Panc1 (cell line): ENCODE measurements around the gene PLCB1. TPM values are rescaled to one million over a fixed set of nuclear protein-coding genes. Genes with fewer than 3 reads are reported as not detected.

Experiments
- ATAC-seq: fragments of 200-7000 bp; cut with Tn5 transposase; 2 replicates; pipeline ENCODE4 v1.9.1; 2020; ENCODE audit warnings: mild to moderate bottlenecking, moderate library complexity
- BruUV-seq: library from RNA; stranded (reverse); fragments of 400-500 nt; replicated peaks from 2 replicates; lab custom pipeline; 2021; lab: Mats Ljungman, UMichigan
- CTCF ChIA-PET: fragments of 300-600 bp; sonication (Branson Sonifier 250); formaldehyde crosslinking; loops from one replicate; lab custom pipeline; 2022; ENCODE audit warnings: antibody characterized with exemption; lab: Charles Lee
- POLR2A ChIA-PET: fragments of 300-600 bp; sonication (Branson Sonifier 250); formaldehyde crosslinking; loops from one replicate; lab custom pipeline; 2022; ENCODE audit warnings: antibody characterized with exemption; lab: Charles Lee
- DNase-seq: peaks from one replicate; pipeline ENCODE4 v3.0.0-alpha.2; 2010; ENCODE audit warnings: low read depth, low spot score
- H3K27ac ChIP-seq: 2 replicates; pipeline ENCODE4 v1.5.1; 2011; ENCODE audit warnings: mild to moderate bottlenecking, low read length, inconsistent platforms
- H3K27me3 ChIP-seq: fragments of 200-500 bp; sonication (Bioruptor generic); 2 replicates; pipeline ENCODE4 v1.6.0; 2014; ENCODE audit warnings: low read length, inconsistent platforms; ENCODE audit not compliant: control insufficient read depth, insufficient read depth
- H3K36me3 ChIP-seq: fragments of 200-500 bp; sonication (Bioruptor generic); 2 replicates; pipeline ENCODE4 v1.5.1; 2014; ENCODE audit warnings: inconsistent platforms, mild to moderate bottlenecking, low read length, moderate library complexity; ENCODE audit not compliant: control insufficient read depth, insufficient read depth
- H3K4me1 ChIP-seq: 2 replicates; pipeline ENCODE4 v1.5.1; 2011; ENCODE audit warnings: inconsistent platforms, mild to moderate bottlenecking, low read length, moderate library complexity; ENCODE audit not compliant: control insufficient read depth, insufficient read depth
- H3K4me3 ChIP-seq, 2 experiments: 2 replicates each; pipeline ENCODE4 v1.5.1; 2011 to 2012; ENCODE audit warnings: low read depth in 2 of 2, low read length in 2 of 2, mild to moderate bottlenecking in 2 of 2, inconsistent platforms in 1 of 2, moderate library complexity in 1 of 2
- H3K9me3 ChIP-seq: fragments of 200-500 bp; sonication (Bioruptor generic); 2 replicates; pipeline ENCODE4 v1.5.1; 2014; ENCODE audit warnings: low read depth, mild to moderate bottlenecking, inconsistent platforms, low read length, moderate library complexity; ENCODE audit not compliant: control insufficient read depth, insufficient read depth
- POLR2AphosphoS5 ChIP-seq: IDR thresholded peaks from 2 replicates; pipeline ENCODE4 v1.6.1; 2012; ENCODE audit warnings: mild to moderate bottlenecking, low read depth, low read length, moderate library complexity
- SIN3A ChIP-seq: IDR thresholded peaks from 2 replicates; pipeline ENCODE4 v1.6.1; 2012; ENCODE audit warnings: low read depth, mild to moderate bottlenecking, low read length, moderate library complexity, borderline replicate concordance; ENCODE audit not compliant: insufficient read depth
- TCF7L2 ChIP-seq: IDR thresholded peaks from 2 replicates; pipeline ENCODE4 v1.6.1; 2011; ENCODE audit warnings: mild to moderate bottlenecking, low read depth, low read length, inconsistent platforms
- in situ Hi-C: cut with HindIII; loops from 2 replicates; pipeline ENCODE4 v1.10.0; 2016; ENCODE audit warnings: low sequenced_read_pairs, low pct_unique_long_range_greater_than_20kb
- intact Hi-C: fragments of 100-400 bp; cut with micrococcal nuclease; formaldehyde crosslinking; loops from one replicate; pipeline ENCODE4 v1.10.0; 2022; ENCODE audit not compliant: unreplicated experiment
- total RNA-seq: library from RNA; stranded (reverse); gene quantifications from one replicate; pipeline ENCODE4 v1.2.1, GENCODE V29; 2021; ENCODE audit not compliant: unreplicated experiment
- TF ChIP-seq, protein P1 (sequence below): fragments of 450-650 bp; IDR thresholded peaks from 2 replicates; pipeline ENCODE4 v1.5.1; 2017; ENCODE audit warnings: mild to moderate bottlenecking
- TF ChIP-seq, protein P2 (sequence below), 2 experiments: IDR thresholded peaks; 2 replicates each; pipeline ENCODE4 v1.6.1; 2011 to 2012; ENCODE audit warnings: low read depth in 2 of 2, control low read depth in 1 of 2, low read length in 1 of 2, mild to moderate bottlenecking in 1 of 2, moderate library complexity in 1 of 2; ENCODE audit not compliant: insufficient read depth in 1 of 2

Gene PLCB1
- total RNA-seq, 1 experiment from 2014 or later = 0.59 TPM

DNA sequence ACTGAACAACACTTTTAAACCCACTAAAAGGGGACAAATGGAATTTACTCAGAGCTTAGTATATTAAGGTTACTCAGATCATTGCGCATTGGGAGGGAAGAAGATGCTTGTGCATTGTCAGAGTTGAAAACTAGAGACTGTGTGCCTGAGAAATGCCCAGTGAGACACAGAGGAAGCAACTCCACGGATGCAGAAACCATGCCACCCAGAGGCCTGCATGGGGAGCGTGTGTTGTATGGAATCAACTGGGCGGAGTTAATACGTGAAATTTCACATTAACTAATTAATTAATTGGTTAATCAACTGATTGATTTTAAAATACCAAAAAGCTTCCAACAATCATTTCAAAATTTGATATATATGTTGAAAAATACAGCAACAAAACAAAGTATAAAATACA, 391.6 kb downstream of the PLCB1 start:
- Histone ChIP-seq H3K36me3 (no peaks in the 10 kb centered on the region), H3K4me3 (no peak overlapping the region), H3K4me1 (no peaks in the 10 kb centered on the region), H3K9me3 (no peaks in the 10 kb centered on the region), H3K27me3 (no peaks in the 10 kb centered on the region), H3K27ac (no peak overlapping the region)
- intact Hi-C loops = no loop called here
- ATAC-seq (no peak), DNase-seq (no peak)
- in situ Hi-C loops = no loop called here
- ChIA-PET CTCF (no interaction called here), POLR2A (interaction anchor here (0.6 kb wide), 1 partner anchor 870 kb away, joined by 5 read pairs; no protein-coding TSS in a partner anchor)
- TF ChIP-seq, protein P1, sequence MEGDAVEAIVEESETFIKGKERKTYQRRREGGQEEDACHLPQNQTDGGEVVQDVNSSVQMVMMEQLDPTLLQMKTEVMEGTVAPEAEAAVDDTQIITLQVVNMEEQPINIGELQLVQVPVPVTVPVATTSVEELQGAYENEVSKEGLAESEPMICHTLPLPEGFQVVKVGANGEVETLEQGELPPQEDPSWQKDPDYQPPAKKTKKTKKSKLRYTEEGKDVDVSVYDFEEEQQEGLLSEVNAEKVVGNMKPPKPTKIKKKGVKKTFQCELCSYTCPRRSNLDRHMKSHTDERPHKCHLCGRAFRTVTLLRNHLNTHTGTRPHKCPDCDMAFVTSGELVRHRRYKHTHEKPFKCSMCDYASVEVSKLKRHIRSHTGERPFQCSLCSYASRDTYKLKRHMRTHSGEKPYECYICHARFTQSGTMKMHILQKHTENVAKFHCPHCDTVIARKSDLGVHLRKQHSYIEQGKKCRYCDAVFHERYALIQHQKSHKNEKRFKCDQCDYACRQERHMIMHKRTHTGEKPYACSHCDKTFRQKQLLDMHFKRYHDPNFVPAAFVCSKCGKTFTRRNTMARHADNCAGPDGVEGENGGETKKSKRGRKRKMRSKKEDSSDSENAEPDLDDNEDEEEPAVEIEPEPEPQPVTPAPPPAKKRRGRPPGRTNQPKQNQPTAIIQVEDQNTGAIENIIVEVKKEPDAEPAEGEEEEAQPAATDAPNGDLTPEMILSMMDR = no peak
- no peak for TF ChIP-seq TCF7L2
- TF ChIP-seq SIN3A = no peak
- TF ChIP-seq POLR2AphosphoS5 = no peak
- TF ChIP-seq, protein P2, sequence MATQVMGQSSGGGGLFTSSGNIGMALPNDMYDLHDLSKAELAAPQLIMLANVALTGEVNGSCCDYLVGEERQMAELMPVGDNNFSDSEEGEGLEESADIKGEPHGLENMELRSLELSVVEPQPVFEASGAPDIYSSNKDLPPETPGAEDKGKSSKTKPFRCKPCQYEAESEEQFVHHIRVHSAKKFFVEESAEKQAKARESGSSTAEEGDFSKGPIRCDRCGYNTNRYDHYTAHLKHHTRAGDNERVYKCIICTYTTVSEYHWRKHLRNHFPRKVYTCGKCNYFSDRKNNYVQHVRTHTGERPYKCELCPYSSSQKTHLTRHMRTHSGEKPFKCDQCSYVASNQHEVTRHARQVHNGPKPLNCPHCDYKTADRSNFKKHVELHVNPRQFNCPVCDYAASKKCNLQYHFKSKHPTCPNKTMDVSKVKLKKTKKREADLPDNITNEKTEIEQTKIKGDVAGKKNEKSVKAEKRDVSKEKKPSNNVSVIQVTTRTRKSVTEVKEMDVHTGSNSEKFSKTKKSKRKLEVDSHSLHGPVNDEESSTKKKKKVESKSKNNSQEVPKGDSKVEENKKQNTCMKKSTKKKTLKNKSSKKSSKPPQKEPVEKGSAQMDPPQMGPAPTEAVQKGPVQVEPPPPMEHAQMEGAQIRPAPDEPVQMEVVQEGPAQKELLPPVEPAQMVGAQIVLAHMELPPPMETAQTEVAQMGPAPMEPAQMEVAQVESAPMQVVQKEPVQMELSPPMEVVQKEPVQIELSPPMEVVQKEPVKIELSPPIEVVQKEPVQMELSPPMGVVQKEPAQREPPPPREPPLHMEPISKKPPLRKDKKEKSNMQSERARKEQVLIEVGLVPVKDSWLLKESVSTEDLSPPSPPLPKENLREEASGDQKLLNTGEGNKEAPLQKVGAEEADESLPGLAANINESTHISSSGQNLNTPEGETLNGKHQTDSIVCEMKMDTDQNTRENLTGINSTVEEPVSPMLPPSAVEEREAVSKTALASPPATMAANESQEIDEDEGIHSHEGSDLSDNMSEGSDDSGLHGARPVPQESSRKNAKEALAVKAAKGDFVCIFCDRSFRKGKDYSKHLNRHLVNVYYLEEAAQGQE (IDR thresholded peaks at IDR 0.05; ENCODE audit: insufficient read depth in 1 of 2, low read depth in 2 of 2, low read length in 1 of 2) = no peak
- BruUV-seq = no TSS peak

DNA sequence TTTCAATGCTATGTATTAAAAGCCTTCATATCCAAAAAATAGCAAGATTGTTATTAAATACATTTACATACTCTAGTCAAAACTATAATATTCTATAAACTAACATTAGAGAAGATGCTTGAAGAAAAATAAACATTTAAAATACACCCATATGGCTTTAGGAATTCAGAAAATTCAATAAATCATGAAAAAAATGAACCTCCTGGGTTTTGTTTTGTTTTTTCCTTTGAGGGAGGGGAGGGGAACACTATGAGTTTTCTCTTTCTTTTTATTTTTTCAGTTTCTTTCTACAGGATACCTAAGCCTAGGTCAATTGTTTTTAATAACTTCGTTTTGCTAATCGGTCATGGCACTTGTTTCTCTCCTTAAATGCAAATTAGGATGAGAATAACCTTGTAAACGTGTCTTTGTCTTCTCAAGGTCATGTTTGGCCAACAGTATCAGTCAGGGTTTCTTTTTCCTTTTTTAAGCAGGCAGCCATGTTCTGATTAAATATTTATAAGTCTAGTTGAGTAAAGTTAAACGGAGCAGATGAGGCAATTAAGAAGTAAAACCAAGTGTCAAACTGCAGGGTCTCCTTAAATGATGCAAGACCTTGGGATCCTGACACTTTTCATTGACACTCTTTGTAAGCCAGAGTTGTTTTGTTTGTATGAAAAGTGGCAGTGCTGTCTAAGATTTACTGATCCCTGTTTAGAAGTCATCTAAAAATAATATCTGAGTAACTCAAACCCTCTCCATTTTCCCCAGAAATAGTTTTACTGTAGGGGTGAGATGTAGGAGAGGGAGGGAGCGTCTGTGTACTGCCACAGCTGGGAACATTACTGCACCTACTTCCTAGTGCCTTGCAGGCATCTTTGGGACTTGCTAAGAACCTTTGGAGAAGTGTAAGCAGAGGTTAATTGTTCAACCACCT, 392.3 kb downstream of the PLCB1 start:
- no peak overlapping the region for H3K27ac ChIP-seq
- ATAC-seq = no peak
- H3K4me1 ChIP-seq = no peaks in the 10 kb centered on the region
- ChIA-PET POLR2A (interaction anchor here (0.6 kb wide), 1 partner anchor 869 kb away, joined by 5 read pairs; no protein-coding TSS in a partner anchor), CTCF (no interaction called here)
- intact Hi-C loops (no loop called here), in situ Hi-C loops (no loop called here)
- no TSS peak for BruUV-seq
- H3K4me3 ChIP-seq = no peak overlapping the region
- H3K36me3 ChIP-seq = no peaks in the 10 kb centered on the region
- H3K27me3 ChIP-seq = no peaks in the 10 kb centered on the region
- no peaks in the 10 kb centered on the region for H3K9me3 ChIP-seq
- TF ChIP-seq TCF7L2 (no peak), SIN3A (no peak), POLR2AphosphoS5 (no peak)
- TF ChIP-seq, protein P2 (IDR thresholded peaks at IDR 0.05; ENCODE audit: insufficient read depth in 1 of 2, low read depth in 2 of 2, low read length in 1 of 2) = no peak
- TF ChIP-seq, protein P1 = no peak
- DNase-seq = no peak
